ENCODE data around the gene CYP46A1.

CYP46A1 gene

GRCh38 chr14:99774556-99775307 is 90.6 kb downstream of the CYP46A1 start:
- DNase-seq (ENCODE audit: insufficient read length, low spot score) (no peak), FAIRE-seq (no peak)

GRCh38 chr14:99775351-99775750 is 91.3 kb downstream of the CYP46A1 start:
- FAIRE-seq: no peak
- no peak for TF ChIP-seq CTCF (IDR thresholded peaks at IDR 0.05; ENCODE audit: insufficient read depth, missing control alignments)
- DNase-seq (ENCODE audit: insufficient read length, low spot score): no peak

More at GRCh38 chr14:99774556-99775307, 90.6 kb downstream of the CYP46A1 start:
- no peak for TF ChIP-seq CTCF (IDR thresholded peaks at IDR 0.05; ENCODE audit: insufficient read depth, missing control alignments)

All from D721Med (cell line).